Endothelial cell of umbilical vein (primary cell): Measurements from ENCODE around the gene DAB1. TPM values are rescaled to one million over a fixed set of nuclear protein-coding genes. Genes with fewer than 3 reads are reported as not detected.

ENCODE experiments used
- BruUV-seq: library from RNA; stranded (reverse); fragments of 400-500 nt; replicated peaks from 2 replicates; lab custom pipeline; 2021; lab: Mats Ljungman, UMichigan
- CTCF ChIA-PET: fragments of 300-600, 350-600 bp; sonication (Branson Sonifier 250); formaldehyde crosslinking; loops from one replicate; lab custom pipeline; 2021; ENCODE audit warnings: antibody characterized with exemption, inconsistent platforms; lab: Charles Lee
- POLR2A ChIA-PET: fragments of 300-600, 350-600 bp; sonication (Branson Sonifier 250); formaldehyde crosslinking; loops from one replicate; lab custom pipeline; 2021; ENCODE audit warnings: antibody characterized with exemption, inconsistent platforms; lab: Charles Lee
- DNase-seq: peaks from one replicate; pipeline ENCODE4 v3.0.0-alpha.2; 2011; ENCODE audit warnings: low read depth, low spot score
- FAIRE-seq: peaks from 2 replicates; lab custom pipeline; 2011; peaks lifted over from hg19 to GRCh38; lab: Jason Lieb, UNC
- H2AFZ ChIP-seq: 2 replicates; pipeline ENCODE4 v1.6.0; 2012; ENCODE audit warnings: low read depth, low read length, control low read depth, inconsistent platforms
- H3K27ac ChIP-seq: 2 replicates; pipeline ENCODE4 v1.5.1; 2011; ENCODE audit warnings: low read depth, mild to moderate bottlenecking, control low read depth, low read length, moderate library complexity; ENCODE audit not compliant: insufficient read depth
- H3K27me3 ChIP-seq, 2 experiments: 2 replicates each; pipeline versions ENCODE4 v1.6.0 to v1.6.1; 2011; ENCODE audit warnings: low read length in 2 of 2, mixed read lengths in 1 of 2; ENCODE audit not compliant: control insufficient read depth in 2 of 2, insufficient read depth in 2 of 2
- H3K36me3 ChIP-seq, 2 experiments: 2 replicates in 1 of 2; 3 replicates in 1 of 2; pipeline ENCODE4 v1.5.1; 2011; ENCODE audit warnings: low read length in 2 of 2, mild to moderate bottlenecking in 1 of 2, moderate library complexity in 1 of 2; ENCODE audit not compliant: control insufficient read depth in 2 of 2, insufficient read depth in 2 of 2; ENCODE audit errors: extremely low read depth in 1 of 2
- H3K4me1 ChIP-seq: 3 replicates; pipeline ENCODE4 v1.5.1; 2011; ENCODE audit warnings: mild to moderate bottlenecking, low read length; ENCODE audit not compliant: control insufficient read depth, insufficient read depth; ENCODE audit errors: extremely low read depth
- H3K4me2 ChIP-seq: 2 replicates; pipeline ENCODE4 v1.6.1; 2011; ENCODE audit warnings: low read length, control low read depth, mixed read lengths; ENCODE audit not compliant: insufficient read depth
- H3K4me3 ChIP-seq, 3 experiments: fragments of 200-600 bp in 1 of 3; sonication (generic), shearing (Covaris generic) in 1 of 3; replicated peaks in 1 of 3; 2 replicates each; pipeline ENCODE4 v1.5.1; 2011 to 2016; ENCODE audit warnings: control low read depth in 3 of 3, low read length in 3 of 3, mild to moderate bottlenecking in 2 of 3, inconsistent platforms in 1 of 3, low read depth in 1 of 3, moderate library complexity in 1 of 3; ENCODE audit not compliant: insufficient read depth in 1 of 3
- H3K79me2 ChIP-seq: 2 replicates; pipeline ENCODE4 v1.6.0; 2012; ENCODE audit warnings: low read length, inconsistent platforms; ENCODE audit not compliant: control insufficient read depth, insufficient read depth
- H3K9ac ChIP-seq: replicated peaks from 2 replicates; pipeline ENCODE3; 2011; ENCODE audit warnings: low read length, control low read depth; ENCODE audit not compliant: insufficient read depth; ENCODE audit errors: extremely low read depth
- H3K9me1 ChIP-seq: replicated peaks from 3 replicates; pipeline ENCODE4 v1.6.0; 2011; ENCODE audit warnings: mild to moderate bottlenecking, low read length; ENCODE audit not compliant: control insufficient read depth, insufficient read depth; ENCODE audit errors: extremely low read depth
- H3K9me3 ChIP-seq: replicated peaks from 2 replicates; pipeline ENCODE4 v1.5.1; 2012; ENCODE audit warnings: low read length, inconsistent platforms; ENCODE audit not compliant: control insufficient read depth, insufficient read depth
- H4K20me1 ChIP-seq: replicated peaks from 2 replicates; pipeline ENCODE3; 2011; ENCODE audit warnings: mild to moderate bottlenecking, low read length; ENCODE audit not compliant: control insufficient read depth, insufficient read depth; ENCODE audit errors: extremely low read depth
- CTCF ChIP-seq, 2 donors: IDR thresholded peaks; 1 replicate in 1 of 2; 2 replicates in 1 of 2; pipeline ENCODE4 v1.5.1; 2011; ENCODE audit warnings: low read length in 2 of 2, mild to moderate bottlenecking in 2 of 2, moderate library complexity in 2 of 2, control low read depth in 1 of 2, inconsistent platforms in 1 of 2, low read depth in 1 of 2; ENCODE audit not compliant: insufficient read depth in 1 of 2; ENCODE audit errors: extremely low read depth in 1 of 2
- EZH2 ChIP-seq: IDR thresholded peaks from 2 replicates; pipeline ENCODE4 v1.6.1; 2012; ENCODE audit warnings: borderline replicate concordance, low read depth, mild to moderate bottlenecking, moderate library complexity, low read length, inconsistent platforms; ENCODE audit not compliant: severe bottlenecking
- GATA2 ChIP-seq: IDR thresholded peaks from 2 replicates; pipeline ENCODE4 v1.7.0; 2011; ENCODE audit warnings: low read depth, mild to moderate bottlenecking, moderate library complexity, mixed read lengths, low read length; ENCODE audit not compliant: insufficient read length, insufficient read depth
- JUN ChIP-seq: IDR thresholded peaks from 2 replicates; pipeline ENCODE4 v1.6.1; 2011; ENCODE audit warnings: borderline replicate concordance, low read depth; ENCODE audit not compliant: insufficient read length, insufficient read depth
- MAX ChIP-seq: IDR thresholded peaks from 2 replicates; pipeline ENCODE4 v1.6.1; 2011; ENCODE audit not compliant: insufficient read depth, insufficient read length
- MYC ChIP-seq: IDR thresholded peaks from one replicate; pipeline ENCODE4 v1.6.1; 2011; ENCODE audit warnings: mild to moderate bottlenecking, low read depth, low read length
- POLR2A ChIP-seq: IDR thresholded peaks from 2 replicates; pipeline ENCODE4 v1.6.1; 2012; ENCODE audit warnings: low read depth, mild to moderate bottlenecking, control low read depth, low read length
- POLR2AphosphoS5 ChIP-seq: IDR thresholded peaks from 2 replicates; pipeline ENCODE4 v1.6.1; 2012; ENCODE audit warnings: low read depth, mild to moderate bottlenecking, control low read depth, low read length, moderate library complexity; ENCODE audit not compliant: insufficient read depth
- dilution Hi-C: fragments of 300-500 bp; cut with MboI; formaldehyde crosslinking; loops from one replicate; pipeline ENCODE4 v1.15.0; 2019; ENCODE audit warnings: low sequenced_read_pairs; ENCODE audit not compliant: extremely low pct_ligation_motif_present
- intact Hi-C: fragments of 100-400 bp; cut with micrococcal nuclease; formaldehyde crosslinking; loops from one replicate; pipeline ENCODE4 v1.10.0; 2022
- polyA plus RNA-seq, 4 experiments: library from polyadenylated mRNA; depleted of rRNA in 3 of 4; stranded (reverse) in 3 of 4; unstranded in 1 of 4; fragments of >200 nt; gene quantifications; 2 replicates each; pipeline versions ENCODE4 v1.2.1 to v1.2.3, GENCODE V29; 2011 to 2012; ENCODE audit warnings: missing spikeins in 1 of 4
- total RNA-seq: library from RNA; stranded (reverse); gene quantifications from 2 replicates; pipeline ENCODE4 v1.2.3, GENCODE V29; 2021

Gene DAB1
- total and polyA plus RNA-seq, 2 donors (not counting 3 experiments of a cell fraction or from before 2014, with no cell fraction given): not detected

- CTCF ChIA-PET: no interaction called here
- FAIRE-seq: no peak
These were observed 448.4 kb downstream of the DAB1 start for GRCh38 chr1:56975446-56975845.

GRCh38 chr1:56973923-56974742, 449.7 kb downstream of the DAB1 start:
- BruUV-seq: no TSS peak
- FAIRE-seq: no peak
- no peak overlapping the region for H3K4me3 ChIP-seq

More at GRCh38 chr1:56975446-56975845, 448.4 kb downstream of the DAB1 start:
- Histone ChIP-seq H3K4me3 (no peak overlapping the region), H3K27me3 (no peaks in the 10 kb centered on the region), H2AFZ (no peak overlapping the region), H4K20me1 (no peaks in the 10 kb centered on the region), H3K4me1 (no peaks in the 10 kb centered on the region), H3K79me2 (no peaks in the 10 kb centered on the region), H3K9me1 (no peaks in the 10 kb centered on the region), H3K4me2 (no peak overlapping the region), H3K27ac (no peak overlapping the region), H3K9ac (no peak overlapping the region), H3K36me3 (no peaks in the 10 kb centered on the region), H3K9me3 (no peaks in the 10 kb centered on the region)
- TF ChIP-seq EZH2: no peak
- DNase-seq: no peak
- dilution Hi-C loops: no loop called here
- intact Hi-C loops: no loop called here
- no TSS peak for BruUV-seq
- POLR2A ChIA-PET: no interaction called here

More at GRCh38 chr1:56973923-56974742, 449.7 kb downstream of the DAB1 start:
- no peaks in the 10 kb centered on the region for H3K9me1 ChIP-seq
- H3K9me3 ChIP-seq: no peaks in the 10 kb centered on the region
- H3K27ac ChIP-seq: no peak overlapping the region
- no peak overlapping the region for H3K9ac ChIP-seq
- no peaks in the 10 kb centered on the region for H3K36me3 ChIP-seq
- TF ChIP-seq JUN (no peak), EZH2 (no peak), POLR2AphosphoS5 (no peak), GATA2 (no peak), CTCF (IDR thresholded peaks at IDR 0.05; ENCODE audit: extremely low read depth in 1 of 2, insufficient read depth in 1 of 2, low read depth in 1 of 2, low read length in 2 of 2) (no peak), MYC (no peak), POLR2A (no peak), MAX (no peak)
- no peak overlapping the region for H3K4me2 ChIP-seq
- H4K20me1 ChIP-seq: no peaks in the 10 kb centered on the region
- no peaks in the 10 kb centered on the region for H3K4me1 ChIP-seq
- dilution Hi-C loops: no loop called here
- ChIA-PET POLR2A (no interaction called here), CTCF (no interaction called here)
- H3K79me2 ChIP-seq: no peaks in the 10 kb centered on the region
- no peak overlapping the region for H2AFZ ChIP-seq
- no peaks in the 10 kb centered on the region for H3K27me3 ChIP-seq
- intact Hi-C loops: no loop called here
- no peak for DNase-seq
